ENCODE results near the gene CYBA.

DNA sequence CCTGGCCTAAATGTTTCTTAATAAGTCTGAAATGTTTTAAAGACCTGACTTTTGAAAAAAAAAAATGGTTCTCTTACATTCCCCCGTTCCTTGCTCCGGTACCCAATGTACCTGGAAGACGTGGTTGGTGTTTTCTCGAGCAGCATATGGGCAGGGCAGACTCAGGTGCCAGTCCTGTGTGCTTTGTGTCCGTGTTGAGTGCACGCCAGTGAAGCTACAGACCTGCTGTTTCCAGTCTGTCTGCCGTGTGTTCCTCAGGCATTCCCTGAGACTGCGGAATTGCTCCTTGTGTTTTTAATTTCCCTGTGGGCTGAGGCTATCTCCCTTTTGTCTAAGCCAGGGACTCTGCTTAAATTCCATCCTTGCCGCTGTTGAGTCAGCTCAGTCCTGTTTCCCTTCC, 24.2 kb downstream of the CYBA start:
- TF ChIP-seq CHD2 (IDR thresholded peaks at IDR 0.05; ENCODE audit: low read depth, low read length), result no peak
- TF ChIP-seq ZFP36 (IDR thresholded peaks at IDR 0.05; ENCODE audit: low read depth, low read length, partially characterized antibody), result no peak
